ENCODE measurements around the gene SPG7.

Gene SPG7

DNA sequence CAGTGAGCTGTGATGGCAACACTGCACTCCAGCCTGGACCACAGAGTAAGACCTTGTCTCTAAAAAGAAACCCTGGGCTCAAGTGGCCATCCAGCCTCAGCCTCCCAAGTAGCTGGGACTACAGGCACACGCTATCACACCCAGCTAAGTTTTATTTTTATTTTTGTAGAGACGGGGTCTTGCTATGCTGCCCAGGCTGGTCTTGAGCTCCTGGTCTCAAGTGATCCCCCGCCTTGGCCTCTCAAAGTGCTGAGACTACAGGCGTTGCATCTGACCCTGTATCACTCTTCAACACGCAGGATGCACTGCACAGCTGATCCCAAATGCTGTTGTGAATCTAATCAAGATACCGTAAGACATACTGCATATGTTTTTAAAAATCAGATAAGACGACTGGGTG is 40.8 kb upstream of the SPG7 start (continued):
- TF ChIP-seq ZNF146 (tag by site-specific recombination; IDR thresholded peaks at IDR 0.05) (no peak), ZNF426 (tag by site-specific recombination; IDR thresholded peaks at IDR 0.05) (no peak), ZNF121 (tag by site-specific recombination; IDR thresholded peaks at IDR 0.05) (peak; percentile 89)

DNA sequence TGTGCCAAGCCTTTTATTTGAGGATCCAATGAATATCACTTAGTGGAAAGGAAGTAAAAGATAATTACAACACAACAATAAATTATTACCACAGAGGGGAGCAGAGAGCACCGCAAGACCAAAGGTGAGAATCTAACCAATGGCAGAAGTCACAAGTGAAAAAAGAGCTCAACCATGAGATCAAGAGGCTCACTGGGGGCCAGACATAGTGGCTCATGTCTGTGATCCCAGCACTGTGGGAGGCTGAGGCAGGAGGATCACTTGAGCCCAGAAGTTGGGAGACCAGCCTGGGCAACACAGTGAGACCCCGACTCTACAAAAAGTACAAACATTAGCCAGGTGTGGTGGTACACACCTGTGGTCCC is 35.5 kb upstream of the SPG7 start:
- H3K4me3 ChIP-seq (ENCODE audit: low read depth, low read length) = no peak overlapping the region
- H3K9me3 ChIP-seq (ENCODE audit: control insufficient read depth, insufficient read depth, low read depth, low read length) = no peaks in the 10 kb centered on the region
- TF ChIP-seq ZBTB17 (tag by site-specific recombination; IDR thresholded peaks at IDR 0.05) (no peak), ZNF121 (tag by site-specific recombination; IDR thresholded peaks at IDR 0.05) (peak; percentile 87), ZBTB8A (tag by site-specific recombination; IDR thresholded peaks at IDR 0.05) (peak; percentile 58), SP7 (tag by site-specific recombination; IDR thresholded peaks at IDR 0.05) (peak; percentile 56), GLIS1 (tag by site-specific recombination; IDR thresholded peaks at IDR 0.05) (peak; percentile 50; the same call in 1 of the 2 replicates), ZNF785 (tag by site-specific recombination; IDR thresholded peaks at IDR 0.05) (no peak), ZNF747 (tag by site-specific recombination; IDR thresholded peaks at IDR 0.05) (no peak), ZNF501 (tag by site-specific recombination; IDR thresholded peaks at IDR 0.05) (no peak)
- TF ChIP-seq, protein P1, sequence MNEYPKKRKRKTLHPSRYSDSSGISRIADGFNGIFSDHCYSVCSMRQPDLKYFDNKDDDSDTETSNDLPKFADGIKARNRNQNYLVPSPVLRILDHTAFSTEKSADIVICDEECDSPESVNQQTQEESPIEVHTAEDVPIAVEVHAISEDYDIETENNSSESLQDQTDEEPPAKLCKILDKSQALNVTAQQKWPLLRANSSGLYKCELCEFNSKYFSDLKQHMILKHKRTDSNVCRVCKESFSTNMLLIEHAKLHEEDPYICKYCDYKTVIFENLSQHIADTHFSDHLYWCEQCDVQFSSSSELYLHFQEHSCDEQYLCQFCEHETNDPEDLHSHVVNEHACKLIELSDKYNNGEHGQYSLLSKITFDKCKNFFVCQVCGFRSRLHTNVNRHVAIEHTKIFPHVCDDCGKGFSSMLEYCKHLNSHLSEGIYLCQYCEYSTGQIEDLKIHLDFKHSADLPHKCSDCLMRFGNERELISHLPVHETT (tag by site-specific recombination; IDR thresholded peaks at IDR 0.05) = no peak
- peaks cover 0 to 3% of the 10 kb centered on the region in 2 experiments; a peak in 2 of 3 replicates for H3K36me3 ChIP-seq (ENCODE audit: control insufficient read depth in 2 of 2, insufficient read depth in 1 of 2, low read length in 2 of 2)
- POLR2A ChIA-PET = no interaction called here
- peaks cover 14% of the 10 kb centered on the region for H3K4me1 ChIP-seq (ENCODE audit: control insufficient read depth, insufficient read depth, low read length)
- CTCF ChIA-PET = no interaction called here
- no peak overlapping the region for H3K27ac ChIP-seq (ENCODE audit: extremely low read depth, low read depth, low read length)

DNA sequence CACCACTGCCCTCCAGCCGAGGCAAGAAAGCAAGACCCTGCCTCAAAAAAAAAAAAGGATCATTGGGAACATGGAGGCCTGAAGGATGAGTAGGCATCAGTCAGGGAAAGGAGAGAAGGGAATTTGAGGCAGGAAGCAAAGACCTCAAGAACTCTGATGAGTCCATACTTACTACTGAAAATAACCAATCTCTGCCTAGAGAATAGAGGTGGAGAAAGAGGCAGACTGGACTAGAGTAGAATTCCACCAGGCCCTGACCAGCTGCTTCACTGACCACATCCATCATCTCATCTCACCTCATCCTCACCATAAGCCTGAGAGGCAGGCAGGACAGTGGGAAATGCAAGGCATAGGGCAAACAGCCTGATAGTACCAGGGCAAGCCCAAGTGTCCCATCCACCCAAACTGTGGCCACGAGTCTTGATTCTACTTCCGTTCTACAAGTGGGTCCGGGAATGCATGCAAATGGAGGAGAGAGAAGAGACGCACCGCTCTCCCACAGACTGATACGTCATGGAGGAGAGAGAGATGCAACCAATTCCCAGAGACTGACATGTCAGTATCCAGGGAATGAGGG is 35.0 kb upstream of the SPG7 start:
- Histone ChIP-seq H3K36me3 (ENCODE audit: control insufficient read depth in 2 of 2, insufficient read depth in 1 of 2, low read length in 2 of 2) (peaks cover 0 to under 1% of the 10 kb centered on the region in 2 experiments; a peak in 1 of 3 replicates), H3K27ac (ENCODE audit: extremely low read depth, low read depth, low read length) (no peak overlapping the region), H3K4me3 (ENCODE audit: low read depth, low read length) (no peak overlapping the region), H3K9me3 (ENCODE audit: control insufficient read depth, insufficient read depth, low read depth, low read length) (no peaks in the 10 kb centered on the region), H3K4me1 (ENCODE audit: control insufficient read depth, insufficient read depth, low read length) (peaks cover 14% of the 10 kb centered on the region)
- CTCF ChIA-PET = no interaction called here
- POLR2A ChIA-PET = interaction anchor here (1.4 kb wide), 1 partner anchor 28 kb away, joined by 4 read pairs; no protein-coding TSS in a partner anchor
- TF ChIP-seq ZNF621 (tag by site-specific recombination; IDR thresholded peaks at IDR 0.05) (no peak), SP3 (tag by site-specific recombination; IDR thresholded peaks at IDR 0.05) (no peak), ZNF140 (tag by site-specific recombination; IDR thresholded peaks at IDR 0.05) (no peak), ZNF610 (tag by site-specific recombination; IDR thresholded peaks at IDR 0.05; ENCODE audit: borderline replicate concordance) (no peak), ZNF645 (tag by site-specific recombination; IDR thresholded peaks at IDR 0.05) (no peak), ZNF785 (tag by site-specific recombination; IDR thresholded peaks at IDR 0.05) (no peak), ZBTB10 (tag by site-specific recombination; IDR thresholded peaks at IDR 0.05) (no peak), ZNF23 (tag by site-specific recombination; IDR thresholded peaks at IDR 0.05; ENCODE audit: borderline replicate concordance) (no peak), ZNF654 (tag by site-specific recombination; IDR thresholded peaks at IDR 0.05; ENCODE audit: low read depth) (no peak)

Measured in HEK293 (cell line).